B cell (primary cell): ENCODE measurements around the gene LRRC37A3. TPM values are rescaled to one million over a fixed set of nuclear protein-coding genes. Genes with fewer than 3 reads are reported as not detected.

Experiments
- ATAC-seq: fragments of 200-7000 bp; cut with Tn5 transposase; one replicate; pipeline ENCODE4 v1.10.0; 2021; ENCODE audit warnings: low read depth, mild to moderate bottlenecking, moderate number of reproducible peaks, moderate library complexity
- CTCF ChIA-PET: fragments of 350-600 bp; sonication (Branson Sonifier 250); formaldehyde crosslinking; loops from one replicate; lab custom pipeline; 2021; ENCODE audit warnings: antibody characterized with exemption, inconsistent platforms; lab: Charles Lee
- POLR2A ChIA-PET: fragments of 350-600 bp; sonication (Branson Sonifier 250); formaldehyde crosslinking; loops from one replicate; lab custom pipeline; 2021; ENCODE audit warnings: antibody characterized with exemption; lab: Charles Lee
- DNase-seq: peaks from one replicate; pipeline ENCODE4 v3.0.0; 2013
- H2AFZ ChIP-seq: 2 replicates; pipeline ENCODE4 v1.6.1; 2012; ENCODE audit warnings: mild to moderate bottlenecking, low read depth, low read length; ENCODE audit not compliant: insufficient read depth, poor library complexity, severe bottlenecking
- H3K27ac ChIP-seq, 2 donors: 1 replicate in 1 of 2; 2 replicates in 1 of 2; pipeline ENCODE4 v1.5.1; 2012 to 2013; ENCODE audit warnings: low read length in 2 of 2, mild to moderate bottlenecking in 2 of 2, moderate library complexity in 1 of 2
- H3K27me3 ChIP-seq, 4 experiments: fragments of 200-600 bp in 1 of 4; sonication (generic) in 1 of 4; replicated peaks in 1 of 4; 1 replicate in 2 of 4; 2 replicates in 2 of 4; pipeline versions ENCODE4 v1.6.1 to v1.7.0; 2013 to 2016; ENCODE audit warnings: low read length in 3 of 4, mild to moderate bottlenecking in 2 of 4, mixed read lengths in 1 of 4, moderate library complexity in 1 of 4; ENCODE audit not compliant: insufficient read depth in 4 of 4, control insufficient read depth in 3 of 4; ENCODE audit errors: control extremely low read depth in 1 of 4
- H3K36me3 ChIP-seq, 2 experiments: replicated peaks in 1 of 2; 1 replicate in 1 of 2; 2 replicates in 1 of 2; pipeline versions ENCODE4 v1.6.1 to v1.7.1; 2013; ENCODE audit warnings: low read length in 1 of 2; ENCODE audit not compliant: insufficient read depth in 2 of 2, control insufficient read depth in 1 of 2; ENCODE audit errors: control extremely low read depth in 1 of 2, extremely low read depth in 1 of 2
- H3K4me1 ChIP-seq, 2 donors: fragments of 200-600 bp in 1 of 2; sonication (generic) in 1 of 2; 1 replicate in 1 of 2; 2 replicates in 1 of 2; pipeline versions ENCODE4 v1.5.1 to v1.6.1; 2013 to 2017; ENCODE audit warnings: low read length in 2 of 2; ENCODE audit not compliant: control insufficient read depth in 2 of 2, insufficient read depth in 2 of 2
- H3K4me2 ChIP-seq: replicated peaks from 2 replicates; pipeline ENCODE3; 2012; ENCODE audit warnings: mild to moderate bottlenecking, low read depth, low read length; ENCODE audit not compliant: poor library complexity, severe bottlenecking
- H3K4me3 ChIP-seq, 5 experiments: fragments of 200-600 bp in 1 of 5; sonication (generic) in 1 of 5; 1 replicate in 3 of 5; 2 replicates in 2 of 5; pipeline versions ENCODE4 v1.5.1 to v1.7.0; 2011 to 2016; ENCODE audit warnings: low read length in 4 of 5, mild to moderate bottlenecking in 4 of 5, low read depth in 2 of 5, control low read depth in 1 of 5, moderate library complexity in 1 of 5; ENCODE audit not compliant: insufficient read depth in 1 of 5; ENCODE audit errors: control extremely low read depth in 1 of 5, extremely low read depth in 1 of 5
- H3K79me2 ChIP-seq: fragments of 200-600 bp; sonication (generic); one replicate; pipeline ENCODE4 v1.6.0; 2016; ENCODE audit warnings: low read length; ENCODE audit not compliant: control insufficient read depth, insufficient read depth
- H3K9ac ChIP-seq: fragments of 200-600 bp; sonication (generic); 2 replicates; pipeline ENCODE4 v1.6.1; 2017; ENCODE audit warnings: mild to moderate bottlenecking, low read length, moderate library complexity
- H3K9me3 ChIP-seq, 3 donors: one replicate each; pipeline versions ENCODE4 v1.6.1 to v1.7.1; 2013; ENCODE audit warnings: low read length in 2 of 3; ENCODE audit not compliant: control insufficient read depth in 2 of 3, insufficient read depth in 1 of 3; ENCODE audit errors: control extremely low read depth in 1 of 3
- H4K20me1 ChIP-seq: 2 replicates; pipeline ENCODE4 v1.6.0; 2012; ENCODE audit warnings: mild to moderate bottlenecking, low read length; ENCODE audit not compliant: insufficient read depth, control insufficient read depth, poor library complexity, severe bottlenecking
- H3K27ac Mint-ChIP-seq: one replicate; pipeline ENCODE4 v1.8.0; 2021; ENCODE audit warnings: mixed read lengths
- H3K27me3 Mint-ChIP-seq: one replicate; pipeline ENCODE4 v1.8.0; 2021; ENCODE audit warnings: mixed read lengths
- H3K4me1 Mint-ChIP-seq: one replicate; pipeline ENCODE4 v1.8.0; 2021; ENCODE audit warnings: mixed read lengths
- H3K4me3 Mint-ChIP-seq: one replicate; pipeline ENCODE4 v1.8.0; 2021; ENCODE audit warnings: mixed read lengths
- H3K9me3 Mint-ChIP-seq: one replicate; pipeline ENCODE4 v1.8.0; 2022; ENCODE audit warnings: mixed read lengths; ENCODE audit not compliant: insufficient read depth
- EZH2 ChIP-seq: IDR thresholded peaks from 2 replicates; pipeline ENCODE4 v1.6.1; 2012; ENCODE audit warnings: borderline replicate concordance, low read depth, mild to moderate bottlenecking, moderate library complexity, low read length; ENCODE audit not compliant: insufficient read depth, poor library complexity, severe bottlenecking
- WGBS: methylation state at CpG from one replicate; pipeline ENCODE4 v1.1.5; 2013; ENCODE audit warnings: missing lambda C conversion rate; ENCODE audit not compliant: insufficient coverage; 5-methylcytosine and 5-hydroxymethylcytosine counted together
- intact Hi-C: fragments of 100-400 bp; cut with micrococcal nuclease; formaldehyde crosslinking; loops from one replicate; pipeline ENCODE4 v1.10.0; 2022
- polyA plus RNA-seq: library from polyadenylated mRNA; depleted of rRNA; stranded (reverse); fragments of >200 nt; gene quantifications from 2 replicates; pipeline ENCODE4 v1.2.3, GENCODE V29; 2012
- total RNA-seq, 2 donors: library from RNA; stranded (reverse); fragments of 120-200 nt in 1 of 2; gene quantifications; 1 replicate in 1 of 2; 2 replicates in 1 of 2; pipeline versions ENCODE4 v1.2.3 to v1.2.4, GENCODE V29; 2013 to 2022
- TF ChIP-seq, protein P1 (sequence below): fragments of 200-600 bp; IDR thresholded peaks from one replicate; pipeline ENCODE4 v1.8.0; 2022; ENCODE audit warnings: antibody characterized with exemption, mild to moderate bottlenecking

LRRC37A3 gene
- total and polyA plus RNA-seq, 2 donors (not counting 1 experiment from before 2014, with no cell fraction given), result 5.3 to 67.2 TPM

DNA sequence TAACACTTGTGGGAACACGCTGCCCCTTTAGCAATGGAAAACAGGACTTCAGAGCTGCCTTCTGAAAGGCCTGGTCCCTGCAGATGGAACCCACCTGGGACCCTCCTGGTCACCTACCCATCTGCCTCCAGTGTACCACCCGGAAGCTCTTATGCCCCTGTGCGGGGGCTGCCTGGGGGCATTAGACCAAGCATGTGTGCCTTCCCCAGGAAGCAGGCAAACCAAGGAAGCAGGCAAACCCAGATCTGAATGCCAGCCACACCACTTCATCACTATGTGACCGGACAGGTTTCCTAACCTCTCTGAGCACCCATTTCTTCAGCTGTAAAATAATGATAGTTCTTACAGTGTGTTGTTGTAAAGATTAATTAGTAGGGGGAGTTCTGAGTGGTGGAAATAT lies 20.8 kb upstream of the LRRC37A3 start:
- Histone ChIP-seq H2AFZ (no peak overlapping the region), H3K4me1 (peaks cover 0 to 6% of the 10 kb centered on the region in 2 donors), H3K9ac (no peak overlapping the region), H3K4me2 (no peak overlapping the region), H3K9me3 (no peaks in the 10 kb centered on the region), H3K27me3 (peaks cover 0 to 5% (median 0%) of the 10 kb centered on the region in 4 experiments), H3K4me3 (no peak overlapping the region), H3K79me2 (no peaks in the 10 kb centered on the region), H3K36me3 (no peaks in the 10 kb centered on the region), H4K20me1 (no peaks in the 10 kb centered on the region), H3K27ac (no peak overlapping the region)
- intact Hi-C loops, result no loop called here
- TF ChIP-seq EZH2, result no peak
- TF ChIP-seq, protein P1, sequence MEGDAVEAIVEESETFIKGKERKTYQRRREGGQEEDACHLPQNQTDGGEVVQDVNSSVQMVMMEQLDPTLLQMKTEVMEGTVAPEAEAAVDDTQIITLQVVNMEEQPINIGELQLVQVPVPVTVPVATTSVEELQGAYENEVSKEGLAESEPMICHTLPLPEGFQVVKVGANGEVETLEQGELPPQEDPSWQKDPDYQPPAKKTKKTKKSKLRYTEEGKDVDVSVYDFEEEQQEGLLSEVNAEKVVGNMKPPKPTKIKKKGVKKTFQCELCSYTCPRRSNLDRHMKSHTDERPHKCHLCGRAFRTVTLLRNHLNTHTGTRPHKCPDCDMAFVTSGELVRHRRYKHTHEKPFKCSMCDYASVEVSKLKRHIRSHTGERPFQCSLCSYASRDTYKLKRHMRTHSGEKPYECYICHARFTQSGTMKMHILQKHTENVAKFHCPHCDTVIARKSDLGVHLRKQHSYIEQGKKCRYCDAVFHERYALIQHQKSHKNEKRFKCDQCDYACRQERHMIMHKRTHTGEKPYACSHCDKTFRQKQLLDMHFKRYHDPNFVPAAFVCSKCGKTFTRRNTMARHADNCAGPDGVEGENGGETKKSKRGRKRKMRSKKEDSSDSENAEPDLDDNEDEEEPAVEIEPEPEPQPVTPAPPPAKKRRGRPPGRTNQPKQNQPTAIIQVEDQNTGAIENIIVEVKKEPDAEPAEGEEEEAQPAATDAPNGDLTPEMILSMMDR, result no peak
- no peak overlapping the region for H3K4me3 Mint-ChIP-seq
- H3K4me1 Mint-ChIP-seq, result peaks cover 4% of the 10 kb centered on the region
- H3K9me3 Mint-ChIP-seq, result no peaks in the 10 kb centered on the region
- 98% methylated on average over 3 of the region's 4 CpGs for WGBS
- no peaks in the 10 kb centered on the region for H3K27me3 Mint-ChIP-seq
- DNase-seq, result no peak
- no peak overlapping the region for H3K27ac Mint-ChIP-seq
- CTCF ChIA-PET, result interaction anchor here (0.6 to 5.3 kb wide), 10 partner anchors 19 to 518 kb away, joined by 3 to 24 read pairs (median 5); partner anchors contain the start of gene LRRC37A3
- no peak for ATAC-seq
- POLR2A ChIA-PET, result interaction anchor here (0.6 kb wide), 1 partner anchor 64 kb away, joined by 4 read pairs; no protein-coding TSS in a partner anchor

DNA sequence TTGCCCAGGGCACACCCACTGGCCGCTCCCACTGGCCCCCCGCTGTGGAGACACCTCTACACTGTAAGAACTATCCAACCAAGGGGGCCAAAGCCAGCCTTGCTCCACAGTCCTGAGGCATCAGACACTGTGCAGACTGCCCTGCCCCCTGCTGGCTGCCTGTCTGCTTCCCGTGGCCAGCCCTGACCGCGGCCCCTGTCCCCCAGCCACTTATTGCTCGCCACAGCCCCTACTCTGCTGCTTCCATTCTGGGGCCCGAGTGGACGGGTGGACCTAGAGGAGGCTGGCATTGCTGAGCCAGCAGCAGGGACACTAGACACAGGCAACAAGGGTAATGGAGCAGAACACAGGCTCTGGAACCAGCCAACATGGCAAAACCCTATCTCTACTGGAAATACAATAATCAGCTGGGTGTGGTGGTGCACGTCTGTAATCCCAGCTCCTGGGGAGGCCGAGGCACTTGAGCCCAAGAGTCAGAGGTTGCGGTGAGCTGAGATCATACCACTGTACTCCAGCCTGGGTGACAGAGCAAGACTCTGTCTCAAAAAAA lies 19.7 kb upstream of the LRRC37A3 start:
- Histone ChIP-seq H3K9ac (no peak overlapping the region), H3K4me3 (no peak overlapping the region)
- no peak overlapping the region for H3K27ac Mint-ChIP-seq

More for the DNA sequence above, 19.7 kb upstream of the LRRC37A3 start:
- no peaks in the 10 kb centered on the region for H3K27me3 Mint-ChIP-seq
- H2AFZ ChIP-seq, result no peak overlapping the region
- ATAC-seq (peak; percentile 76), DNase-seq (peak; percentile 61)
- no peaks in the 10 kb centered on the region for H3K9me3 Mint-ChIP-seq
- H3K36me3 ChIP-seq, result no peaks in the 10 kb centered on the region
- H3K4me1 ChIP-seq, result peaks cover 0 to 6% of the 10 kb centered on the region in 2 donors
- no peak overlapping the region for H3K4me2 ChIP-seq
- H3K4me3 Mint-ChIP-seq, result no peak overlapping the region
- POLR2A ChIA-PET, result interaction anchor here (0.5 to 0.6 kb wide), 2 partner anchors 65 to 120 kb away, joined by 3 to 4 read pairs; no protein-coding TSS in a partner anchor
- H3K4me1 Mint-ChIP-seq, result peaks cover 4% of the 10 kb centered on the region
- 27% methylated on average over 10 of the region's 11 CpGs for WGBS
- TF ChIP-seq, protein P1, result peak; percentile 68
- TF ChIP-seq EZH2, result no peak
- intact Hi-C loops, result no loop called here
- peaks cover 0 to 5% (median 0%) of the 10 kb centered on the region in 4 experiments for H3K27me3 ChIP-seq
- H3K27ac ChIP-seq, result no peak overlapping the region
- H3K79me2 ChIP-seq, result no peaks in the 10 kb centered on the region
- H4K20me1 ChIP-seq, result no peaks in the 10 kb centered on the region
- CTCF ChIA-PET, result interaction anchor here (0.6 to 5.3 kb wide), 14 partner anchors 11 to 284 kb away, joined by 3 to 24 read pairs (median 4); partner anchors contain the start of genes LRRC37A3 and RGS9
- H3K9me3 ChIP-seq, result no peaks in the 10 kb centered on the region
